Calu3 (cell line): Measurements from ENCODE around the gene PFN2. TPM values are rescaled to one million over a fixed set of nuclear protein-coding genes. Genes with fewer than 3 reads are reported as not detected.
A peak's percentile ranks its signal among the peaks of the same experiment; 100 is the strongest.

ENCODE experiments used
- Bru-seq: library from RNA; stranded (reverse); fragments of 400-500 nt; gene quantifications from one replicate; lab custom pipeline; 2021; lab: Mats Ljungman, UMichigan
- BruChase-seq, 2 experiments: library from RNA; stranded (reverse); fragments of 400-500 nt; gene quantifications; one replicate each; lab custom pipeline; 2021; lab: Mats Ljungman, UMichigan
- BruUV-seq: library from RNA; stranded (reverse); fragments of 400-500 nt; replicated peaks from 2 replicates; lab custom pipeline; 2021; lab: Mats Ljungman, UMichigan
- CTCF ChIA-PET: fragments of 300-600 bp; sonication (Branson Sonifier 250); formaldehyde crosslinking; loops from one replicate; lab custom pipeline; 2022; ENCODE audit warnings: antibody characterized with exemption; lab: Charles Lee
- DNase-seq: peaks from one replicate; pipeline ENCODE4 v3.0.0; 2022
- H3K27ac Mint-ChIP-seq: one replicate; pipeline ENCODE4 v1.8.0; 2022; ENCODE audit warnings: mixed read lengths; ENCODE audit not compliant: unreplicated experiment
- H3K27me3 Mint-ChIP-seq: one replicate; pipeline ENCODE4 v1.8.0; 2022; ENCODE audit warnings: mixed read lengths; ENCODE audit not compliant: unreplicated experiment
- H3K36me3 Mint-ChIP-seq: one replicate; pipeline ENCODE4 v1.8.0; 2022; ENCODE audit warnings: mild to moderate bottlenecking, moderate library complexity, mixed read lengths; ENCODE audit not compliant: insufficient read depth, unreplicated experiment
- H3K4me1 Mint-ChIP-seq: one replicate; pipeline ENCODE4 v1.8.0; 2022; ENCODE audit warnings: mild to moderate bottlenecking, low read depth, mixed read lengths; ENCODE audit not compliant: unreplicated experiment
- H3K4me3 Mint-ChIP-seq: one replicate; pipeline ENCODE4 v1.8.0; 2022; ENCODE audit warnings: mild to moderate bottlenecking, low read depth, moderate library complexity, mixed read lengths; ENCODE audit not compliant: unreplicated experiment
- H3K9me3 Mint-ChIP-seq: one replicate; pipeline ENCODE4 v1.8.0; 2022; ENCODE audit warnings: low read depth, mixed read lengths; ENCODE audit not compliant: unreplicated experiment
- CTCF ChIP-seq: fragments of 200-600 bp; IDR thresholded peaks from one replicate; pipeline ENCODE4 v1.8.0; 2022; ENCODE audit warnings: antibody characterized with exemption; ENCODE audit not compliant: unreplicated experiment
- intact Hi-C: fragments of 100-400 bp; cut with micrococcal nuclease; formaldehyde crosslinking; loops from one replicate; pipeline ENCODE4 v1.10.0; 2022; ENCODE audit not compliant: unreplicated experiment
- long read RNA-seq: library from polyadenylated mRNA; stranded (forward); transcript quantifications from one replicate; pipeline ENCODE4 v2.0.0, GENCODE V29; 2022
- total RNA-seq: library from RNA; stranded (reverse); gene quantifications from 2 replicates; pipeline ENCODE4 v1.2.3, GENCODE V29; 2022

Gene PFN2
- total RNA-seq (219 and 225 TPM in 2 replicates), Bru-seq, nascent RNA (percentile 61 among the genes with signal in this experiment), BruChase-seq, experiment 1, labeled RNA remaining after a 6-hour chase (percentile 75 among the genes with signal in this experiment), BruChase-seq, experiment 2, labeled RNA remaining after a 2-hour chase (percentile 62 among the genes with signal in this experiment)
- long read RNA-seq, transcript PFN2-203 (3 exons, 1,780 nt) = major isoform, 240 of 358 reads
- long read RNA-seq, transcript PFN2-201 (3 exons, 2,261 nt) = minor isoform, 86 of 358 reads
- long read RNA-seq, partial matches to known transcripts = 6 of 358 reads
- long read RNA-seq, other reads (novel, unspliced or antisense) = 24 of 358 reads

- intact Hi-C loops = no loop called here
- CTCF ChIA-PET = interaction anchor here (0.6 to 3.4 kb wide), 4 partner anchors 10 to 517 kb away, joined by 3 to 28 read pairs (median 6); no protein-coding TSS in a partner anchor
Observed at GRCh38 chr3:149970716-149971402, at the start of gene PFN2. TSS of gene PFN2 (minus strand) at chr3:149970895. CDS start at chr3:149970856, 39 bp downstream.

GRCh38 chr3:150015901-150016300, 45.2 kb upstream of the PFN2 start:
- Mint-ChIP-seq H3K27ac (no peak overlapping the region), H3K36me3 (no peaks in the 10 kb centered on the region), H3K4me1 (no peaks in the 10 kb centered on the region), H3K4me3 (no peak overlapping the region), H3K27me3 (peaks cover 29% of the 10 kb centered on the region), H3K9me3 (no peaks in the 10 kb centered on the region)
- BruUV-seq = no TSS peak
- CTCF ChIA-PET = no interaction called here
- intact Hi-C loops = no loop called here
- DNase-seq = no peak
- no peak for TF ChIP-seq CTCF

More at GRCh38 chr3:149970716-149971402, at the start of gene PFN2:
- peaks cover 25% of the 10 kb centered on the region for H3K4me1 Mint-ChIP-seq
- H3K9me3 Mint-ChIP-seq = no peaks in the 10 kb centered on the region
- DNase-seq = peak; percentile 89
- H3K36me3 Mint-ChIP-seq = peaks cover 61% of the 10 kb centered on the region
- peak within 1 kb of the TSS; percentile 80 for H3K4me3 Mint-ChIP-seq
- H3K27me3 Mint-ChIP-seq = no peaks in the 10 kb centered on the region
- peak within 1 kb of the TSS; percentile 89 for H3K27ac Mint-ChIP-seq
- no TSS peak for BruUV-seq
- no peak for TF ChIP-seq CTCF

GRCh38 chr3:150014782-150015181, 44.1 kb upstream of the PFN2 start:
- intact Hi-C loops = no loop called here
- no peak overlapping the region for H3K27ac Mint-ChIP-seq
- TF ChIP-seq CTCF = no peak
- H3K27me3 Mint-ChIP-seq = peaks cover 29% of the 10 kb centered on the region
- DNase-seq = no peak
- no peaks in the 10 kb centered on the region for H3K4me1 Mint-ChIP-seq
- CTCF ChIA-PET = no interaction called here
- no peak overlapping the region for H3K4me3 Mint-ChIP-seq
- H3K9me3 Mint-ChIP-seq = no peaks in the 10 kb centered on the region
- H3K36me3 Mint-ChIP-seq = no peaks in the 10 kb centered on the region
- BruUV-seq = no TSS peak

- peaks cover 29% of the 10 kb centered on the region for H3K27me3 Mint-ChIP-seq
- DNase-seq = no peak
- no peaks in the 10 kb centered on the region for H3K9me3 Mint-ChIP-seq
- BruUV-seq = no TSS peak
- intact Hi-C loops = no loop called here
- TF ChIP-seq CTCF = no peak
- H3K27ac Mint-ChIP-seq = no peak overlapping the region
- CTCF ChIA-PET = no interaction called here
- H3K36me3 Mint-ChIP-seq = no peaks in the 10 kb centered on the region
- no peak overlapping the region for H3K4me3 Mint-ChIP-seq
- no peaks in the 10 kb centered on the region for H3K4me1 Mint-ChIP-seq
Observed at GRCh38 chr3:150013801-150014200, 43.1 kb upstream of the PFN2 start.
